ENCODE measurements around the gene ROBO1.

The ROBO1 gene

GRCh38 chr3:78825858-78826215 lies 942.0 kb downstream of the ROBO1 start:
- no peak overlapping the region for H3K27ac Mint-ChIP-seq
- peaks cover 8% of the 10 kb centered on the region for H3K9me3 Mint-ChIP-seq
- no peak overlapping the region for H3K4me3 Mint-ChIP-seq
- no peaks in the 10 kb centered on the region for H3K36me3 Mint-ChIP-seq (ENCODE audit: low read depth)
- H3K4me1 Mint-ChIP-seq = no peaks in the 10 kb centered on the region
- DNase-seq = no peak
- H3K27me3 Mint-ChIP-seq = no peaks in the 10 kb centered on the region
- ATAC-seq = no peak

DNA sequence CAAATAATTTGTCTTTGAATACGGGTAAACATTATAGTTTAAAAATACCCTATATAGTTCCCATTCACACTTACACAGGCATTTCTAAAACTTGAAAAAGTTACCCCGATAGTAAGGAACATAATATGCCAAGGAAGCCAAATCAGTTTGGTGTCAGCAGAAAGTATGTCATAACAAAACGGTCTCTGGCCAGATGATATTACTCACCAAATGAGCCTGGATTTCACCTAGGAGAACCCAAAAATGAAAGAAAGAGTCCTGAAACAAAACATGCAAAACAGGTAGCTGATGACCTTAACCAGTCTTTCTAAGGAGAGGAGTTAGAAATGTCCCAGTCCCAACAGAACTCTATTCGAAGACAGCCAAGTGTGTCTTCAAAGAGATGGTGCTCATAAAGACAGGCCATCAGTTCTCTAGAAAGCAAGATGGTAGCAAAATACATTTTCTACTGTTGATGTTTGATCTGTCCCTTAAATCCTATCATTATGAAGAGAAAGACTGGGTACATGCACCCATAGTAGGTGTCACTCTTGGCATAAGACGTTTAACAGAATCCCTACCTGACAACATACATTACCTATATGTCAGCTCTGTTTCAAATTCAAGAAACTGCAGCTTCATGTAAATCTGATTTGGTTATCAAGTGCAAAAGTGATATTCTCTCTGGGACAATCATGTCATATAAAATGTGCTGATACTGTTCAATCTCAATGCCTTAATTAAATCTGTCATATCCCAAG lies 942.5 kb downstream of the ROBO1 start:
- no peak overlapping the region for H3K4me3 Mint-ChIP-seq
- no peaks in the 10 kb centered on the region for H3K4me1 Mint-ChIP-seq
- H3K36me3 Mint-ChIP-seq (ENCODE audit: low read depth) = no peaks in the 10 kb centered on the region
- peaks cover 7% of the 10 kb centered on the region for H3K9me3 Mint-ChIP-seq
- H3K27ac Mint-ChIP-seq = no peak overlapping the region
- ATAC-seq = no peak
- DNase-seq = no peak
- H3K27me3 Mint-ChIP-seq = no peaks in the 10 kb centered on the region

DNA sequence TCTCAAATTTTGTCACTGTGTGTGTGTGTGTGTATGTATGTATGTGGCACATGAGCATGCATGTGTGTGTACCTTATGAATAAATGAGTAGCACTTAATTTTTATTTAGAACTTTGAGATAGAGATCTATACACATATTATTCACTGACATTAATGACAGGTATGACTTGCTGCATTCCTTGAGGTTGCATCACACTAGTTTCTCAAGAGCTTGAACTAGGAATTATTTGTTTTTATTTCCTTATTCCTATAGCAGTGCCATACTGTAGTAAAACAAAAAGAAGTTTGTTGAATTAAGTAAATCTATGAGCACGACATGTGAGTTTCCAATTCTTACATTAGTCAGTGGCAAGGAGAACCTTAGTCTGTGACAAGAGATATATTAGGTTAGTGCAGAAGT lies 943.9 kb downstream of the ROBO1 start:
- no peaks in the 10 kb centered on the region for H3K27me3 Mint-ChIP-seq
- H3K9me3 Mint-ChIP-seq = peaks cover 3% of the 10 kb centered on the region
- H3K4me3 Mint-ChIP-seq = no peak overlapping the region
- DNase-seq (no peak), ATAC-seq (no peak)
- H3K36me3 Mint-ChIP-seq (ENCODE audit: low read depth) = no peaks in the 10 kb centered on the region
- H3K27ac Mint-ChIP-seq = no peak overlapping the region
- H3K4me1 Mint-ChIP-seq = no peaks in the 10 kb centered on the region

DNA sequence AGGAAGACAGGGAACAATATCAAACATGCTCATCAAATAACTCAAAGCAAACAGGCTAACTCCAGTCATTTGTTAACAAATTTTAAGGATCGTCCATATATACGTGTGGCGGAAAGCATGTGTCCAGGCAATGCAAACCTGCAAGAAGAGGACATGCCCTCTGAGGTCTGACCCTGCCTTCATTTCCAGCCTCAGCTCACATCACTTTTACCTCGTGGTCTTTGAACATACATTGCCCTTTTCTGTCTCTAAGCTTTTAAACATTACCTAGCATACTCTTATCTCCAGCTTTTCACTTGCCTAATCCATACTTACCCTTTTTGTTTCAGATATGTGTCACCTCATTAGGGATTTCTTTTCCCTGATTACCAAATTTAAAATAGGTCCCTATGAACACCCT lies 944.4 kb downstream of the ROBO1 start:
- Mint-ChIP-seq H3K4me1 (no peaks in the 10 kb centered on the region), H3K27me3 (no peaks in the 10 kb centered on the region), H3K36me3 (ENCODE audit: low read depth) (no peaks in the 10 kb centered on the region), H3K27ac (no peak overlapping the region), H3K9me3 (peaks cover 3% of the 10 kb centered on the region), H3K4me3 (no peak overlapping the region)
- DNase-seq (no peak), ATAC-seq (no peak)

GRCh38 chr3:78822726-78823125 lies 945.1 kb downstream of the ROBO1 start:
- Mint-ChIP-seq H3K9me3 (peaks cover 4% of the 10 kb centered on the region), H3K36me3 (ENCODE audit: low read depth) (no peaks in the 10 kb centered on the region), H3K4me3 (no peak overlapping the region), H3K27me3 (no peaks in the 10 kb centered on the region), H3K4me1 (no peaks in the 10 kb centered on the region), H3K27ac (no peak overlapping the region)
- ATAC-seq (no peak), DNase-seq (no peak)

DNA sequence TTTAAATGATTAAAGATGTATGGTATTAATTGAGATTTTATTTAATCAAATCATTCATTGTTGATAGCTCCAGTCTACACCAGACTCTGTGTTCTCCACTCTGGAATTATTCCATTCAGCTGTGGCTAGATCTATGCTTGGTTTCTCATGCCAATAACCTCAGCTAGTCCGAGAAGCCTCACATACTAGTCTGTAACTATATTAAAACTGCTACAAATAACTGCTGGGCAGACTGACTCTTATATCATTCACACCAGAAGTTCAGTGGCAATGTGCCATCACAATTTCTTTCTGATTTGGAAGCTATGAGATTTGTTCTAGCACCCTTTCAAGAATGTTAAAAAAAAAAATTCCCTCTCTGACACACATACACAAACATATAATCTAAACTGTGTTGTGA lies 947.3 kb downstream of the ROBO1 start:
- no peak overlapping the region for H3K4me3 Mint-ChIP-seq
- H3K27ac Mint-ChIP-seq = no peak overlapping the region
- no peaks in the 10 kb centered on the region for H3K27me3 Mint-ChIP-seq
- ATAC-seq (no peak), DNase-seq (no peak)
- no peaks in the 10 kb centered on the region for H3K4me1 Mint-ChIP-seq
- H3K9me3 Mint-ChIP-seq = peaks cover 12% of the 10 kb centered on the region
- no peaks in the 10 kb centered on the region for H3K36me3 Mint-ChIP-seq (ENCODE audit: low read depth)

DNA sequence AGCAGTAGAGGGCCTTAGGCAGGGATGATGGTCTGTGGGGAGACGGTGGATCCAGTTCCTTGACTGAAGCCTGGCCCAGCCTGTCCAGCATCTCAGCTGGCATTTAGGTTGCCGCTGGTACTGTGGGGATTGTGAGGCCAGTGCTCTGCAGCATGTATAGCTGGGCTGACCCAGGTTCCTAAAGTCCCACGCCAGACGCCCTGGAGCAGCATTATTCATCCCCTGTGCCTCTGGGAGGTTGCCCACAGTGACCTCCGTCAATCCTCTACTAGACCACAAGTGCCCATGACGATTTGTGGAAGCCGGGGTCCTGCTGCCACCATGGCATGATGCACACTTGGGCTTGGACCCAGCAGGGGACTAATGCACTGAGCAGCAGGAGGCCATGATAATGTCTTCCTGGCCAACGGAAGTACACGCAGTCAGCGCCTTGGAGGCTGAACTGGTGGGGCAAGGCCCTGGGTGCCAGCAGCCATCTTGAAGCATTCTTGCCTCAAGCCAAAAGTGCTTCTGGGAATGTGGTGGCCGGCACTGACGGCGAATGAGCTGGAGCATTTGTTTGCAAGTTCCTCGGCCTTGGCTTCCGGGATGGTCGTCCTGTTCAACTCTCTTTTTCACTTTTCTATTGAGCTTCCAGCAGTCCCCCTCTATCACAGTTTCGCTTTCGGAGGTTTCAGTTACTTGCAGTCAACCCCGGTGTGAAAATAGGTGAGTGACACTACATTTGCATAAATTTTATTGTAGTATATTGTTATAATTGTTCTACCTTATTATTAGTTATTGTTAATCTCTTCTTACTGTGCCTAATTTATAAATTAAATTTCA lies 949.4 kb downstream of the ROBO1 start:
- H3K9me3 Mint-ChIP-seq = peaks cover 12% of the 10 kb centered on the region
- no peaks in the 10 kb centered on the region for H3K27me3 Mint-ChIP-seq
- H3K27ac Mint-ChIP-seq = no peak overlapping the region
- H3K4me3 Mint-ChIP-seq = no peak overlapping the region
- no peak for ATAC-seq
- no peaks in the 10 kb centered on the region for H3K4me1 Mint-ChIP-seq
- DNase-seq = no peak
- H3K36me3 Mint-ChIP-seq (ENCODE audit: low read depth) = no peaks in the 10 kb centered on the region

GRCh38 chr3:78814893-78815562 lies 952.8 kb downstream of the ROBO1 start:
- Mint-ChIP-seq H3K27me3 (no peaks in the 10 kb centered on the region), H3K4me1 (no peaks in the 10 kb centered on the region), H3K27ac (no peak overlapping the region), H3K4me3 (no peak overlapping the region), H3K9me3 (peaks cover 12% of the 10 kb centered on the region), H3K36me3 (ENCODE audit: low read depth) (no peaks in the 10 kb centered on the region)
- ATAC-seq = no peak
- DNase-seq = no peak

DNA sequence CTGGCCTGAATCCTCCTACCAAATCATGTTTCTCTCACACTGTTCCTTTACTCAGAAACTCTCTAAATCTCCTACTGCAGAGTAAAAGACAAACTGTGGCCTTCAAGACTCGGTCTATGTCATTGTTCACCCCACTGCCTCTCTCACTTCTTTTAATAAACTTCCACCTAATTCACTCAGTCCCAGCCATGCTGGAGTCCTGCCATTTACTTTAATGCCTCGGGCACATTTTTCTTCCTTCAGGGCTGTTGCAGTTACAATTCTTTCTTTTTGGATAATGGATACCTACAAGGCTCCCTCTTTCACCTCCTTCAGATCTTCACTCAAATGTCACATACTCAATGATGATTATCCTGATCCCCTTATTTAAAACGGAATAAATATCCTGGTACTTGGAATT lies 955.6 kb downstream of the ROBO1 start:
- Mint-ChIP-seq H3K4me1 (no peaks in the 10 kb centered on the region), H3K9me3 (peaks cover 3% of the 10 kb centered on the region), H3K27me3 (no peaks in the 10 kb centered on the region), H3K4me3 (no peak overlapping the region), H3K27ac (no peak overlapping the region), H3K36me3 (ENCODE audit: low read depth) (no peaks in the 10 kb centered on the region)
- ATAC-seq (no peak), DNase-seq (no peak)

DNA sequence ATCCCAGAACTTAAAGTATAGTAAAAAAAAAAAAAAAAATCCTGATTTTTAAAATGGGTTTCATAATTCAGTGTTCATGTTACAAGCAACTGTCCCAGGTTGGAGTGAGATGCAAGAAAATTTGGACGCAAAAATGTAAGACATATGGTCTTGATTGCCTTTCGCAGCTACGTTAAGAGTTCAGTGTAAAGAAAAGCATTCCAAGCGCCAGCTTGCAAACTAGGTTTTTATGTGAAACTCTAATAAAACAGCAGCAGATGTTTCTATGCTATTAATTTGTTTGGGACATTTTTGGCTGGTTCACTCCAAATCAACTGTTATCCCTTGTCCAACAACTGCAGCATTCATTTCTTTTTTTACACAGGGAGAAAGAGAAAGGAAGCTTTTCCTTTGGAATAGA lies 957.8 kb downstream of the ROBO1 start:
- ATAC-seq = no peak

GRCh38 chr3:78804251-78805037 lies 963.4 kb downstream of the ROBO1 start:
- Mint-ChIP-seq H3K4me3 (no peak overlapping the region), H3K27ac (no peak overlapping the region), H3K4me1 (no peaks in the 10 kb centered on the region), H3K27me3 (no peaks in the 10 kb centered on the region), H3K9me3 (peaks cover 13% of the 10 kb centered on the region), H3K36me3 (ENCODE audit: low read depth) (no peaks in the 10 kb centered on the region)
- ATAC-seq (no peak), DNase-seq (no peak)

More for the DNA sequence above, 957.8 kb downstream of the ROBO1 start:
- H3K4me3 Mint-ChIP-seq = no peak overlapping the region
- H3K27ac Mint-ChIP-seq = no peak overlapping the region
- no peak for DNase-seq
- H3K4me1 Mint-ChIP-seq = no peaks in the 10 kb centered on the region
- H3K9me3 Mint-ChIP-seq = no peaks in the 10 kb centered on the region
- no peaks in the 10 kb centered on the region for H3K36me3 Mint-ChIP-seq (ENCODE audit: low read depth)
- no peaks in the 10 kb centered on the region for H3K27me3 Mint-ChIP-seq

- ATAC-seq (no peak), DNase-seq (no peak)
- Mint-ChIP-seq H3K9me3 (peaks cover 18% of the 10 kb centered on the region), H3K27me3 (no peaks in the 10 kb centered on the region), H3K36me3 (ENCODE audit: low read depth) (no peaks in the 10 kb centered on the region), H3K4me1 (no peaks in the 10 kb centered on the region), H3K27ac (no peak overlapping the region), H3K4me3 (no peak overlapping the region)
These were observed 965.3 kb downstream of the ROBO1 start for GRCh38 chr3:78802562-78802930.

GRCh38 chr3:78801926-78802561 lies 965.8 kb downstream of the ROBO1 start:
- ATAC-seq = no peak
- no peak overlapping the region for H3K4me3 Mint-ChIP-seq
- no peak overlapping the region for H3K27ac Mint-ChIP-seq

GRCh38 chr3:78799681-78800080 lies 968.1 kb downstream of the ROBO1 start:
- DNase-seq (no peak), ATAC-seq (no peak)
- no peaks in the 10 kb centered on the region for H3K4me1 Mint-ChIP-seq
- H3K27me3 Mint-ChIP-seq = no peaks in the 10 kb centered on the region
- no peak overlapping the region for H3K4me3 Mint-ChIP-seq
- H3K27ac Mint-ChIP-seq = no peak overlapping the region
- peaks cover 26% of the 10 kb centered on the region for H3K9me3 Mint-ChIP-seq
- no peaks in the 10 kb centered on the region for H3K36me3 Mint-ChIP-seq (ENCODE audit: low read depth)

More at GRCh38 chr3:78801926-78802561, 965.8 kb downstream of the ROBO1 start:
- no peak for DNase-seq
- H3K36me3 Mint-ChIP-seq (ENCODE audit: low read depth) = no peaks in the 10 kb centered on the region
- peaks cover 18% of the 10 kb centered on the region for H3K9me3 Mint-ChIP-seq
- no peaks in the 10 kb centered on the region for H3K27me3 Mint-ChIP-seq
- no peaks in the 10 kb centered on the region for H3K4me1 Mint-ChIP-seq
